Pancreas (tissue), 10 donors: Measurements from ENCODE around the gene PARD3. TPM values are rescaled to one million over a fixed set of nuclear protein-coding genes. Genes with fewer than 3 reads are reported as not detected.

Source experiments
- ATAC-seq, 4 donors: fragments of 200-7000 bp; cut with Tn5 transposase; one replicate each; pipeline versions ENCODE4 v1.8.0 to v1.9.1; 2020; ENCODE audit warnings: mild to moderate bottlenecking in 4 of 4, moderate library complexity in 4 of 4
- DNase-seq, 6 donors: peaks; one replicate each; pipeline ENCODE4 v3.0.0-alpha.2; 2020
- FAIRE-seq: peaks from 2 replicates; lab custom pipeline; 2012; peaks lifted over from hg19 to GRCh38; lab: Jason Lieb, UNC
- H3K27ac ChIP-seq, 4 donors: fragments of 200-600 bp; sonication (generic); 1 replicate in 3 of 4; 2 replicates in 1 of 4; pipeline versions ENCODE4 v1.5.0 to v1.8.0; 2020
- H3K27me3 ChIP-seq, 4 donors: fragments of 200-600 bp; one replicate each; pipeline ENCODE4 v1.8.0; 2021
- H3K36me3 ChIP-seq, 3 donors: fragments of 200-600 bp; sonication (generic) in 1 of 3; one replicate each; pipeline versions ENCODE4 v1.5.0 to v1.8.0; 2020 to 2021
- H3K4me1 ChIP-seq, 3 donors: fragments of 200-600 bp; one replicate each; pipeline ENCODE4 v1.8.0; 2021
- H3K4me3 ChIP-seq, 4 donors: fragments of 200-600 bp; sonication (generic) in 2 of 4; one replicate each; pipeline versions ENCODE4 v1.5.0 to v1.8.0; 2020 to 2021
- H3K9me3 ChIP-seq, 4 donors: fragments of 200-600 bp; one replicate each; pipeline ENCODE4 v1.8.0; 2021
- CTCF ChIP-seq, 4 donors: fragments of 200-600 bp; sonication (generic) in 3 of 4; IDR thresholded peaks; one replicate each; pipeline versions ENCODE4 v1.5.0 to v1.8.0; 2021; ENCODE audit warnings: antibody characterized with exemption in 4 of 4
- WGBS, 2 donors: extraction: QIAGEN DNeasy Blood & Tissue Kit; methylation state at CpG; one replicate each; pipeline ENCODE4 v1.1.7; 2013; 5-methylcytosine and 5-hydroxymethylcytosine counted together
- intact Hi-C, 3 donors: fragments of 100-400 bp; cut with DNase I; formaldehyde crosslinking; loops; one replicate each; pipeline versions ENCODE4 v1.11.1 to v1.14.2; 2022
- polyA plus RNA-seq, 2 donors: library from polyadenylated mRNA; stranded (reverse); fragments of 200-250 nt; gene quantifications; one replicate each; pipeline ENCODE4 v1.2.3, GENCODE V29; 2013
- total RNA-seq, 6 donors: library from RNA; stranded (reverse); fragmentation: NEBNext Ultra II Directional in 4 of 6; extraction: Animal tissue kit (Norgen Biotek cat#: 25700) in 4 of 6; gene quantifications; one replicate each; pipeline versions ENCODE4 v1.2.1 to v1.2.4, GENCODE V29; 2021 to 2023
- donor health status: healthy with polysubstance abuse.
- donor health status: DM: no; HTN: no; CAD: no; lungs with moderate emphysema.
- donor health status: DM: no; HTN: no; CAD: no.
- donor health status: control.
- donor health status: control.
- donor health status: Bipolar disorder and iron deficiency.
- donor health status: DM: yes; HTN: yes; CAD: no.
- donor health status: DM: no; HTN: no; CAD: no.
- donor health status: DM: no; HTN: no; CAD: no.
- donor health status: DM: yes; HTN: yes; CAD: no.

Gene PARD3
- total and polyA plus RNA-seq, 8 donors: 12.8 to 32.3 (median 23.4) TPM

DNA sequence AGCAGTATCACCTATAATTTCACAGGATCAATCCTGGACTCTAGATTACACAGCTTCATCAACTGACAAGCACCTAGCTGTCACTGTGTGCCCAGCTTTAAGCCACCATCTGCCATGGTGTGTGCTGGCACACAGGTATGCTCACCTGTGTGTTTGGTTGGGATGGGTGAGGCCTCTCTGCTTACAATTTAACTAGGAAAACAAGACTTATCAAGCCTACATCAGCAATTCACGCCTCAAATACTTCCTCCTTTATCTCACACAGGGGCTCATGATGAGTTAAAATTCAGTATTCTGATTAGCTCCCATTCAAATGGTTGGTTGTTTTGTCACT, 608.2 kb downstream of the PARD3 start:
- H3K4me1 ChIP-seq: no peaks in the 10 kb centered on the region
- H3K27me3 ChIP-seq: no peaks in the 10 kb centered on the region
- no peak overlapping the region for H3K27ac ChIP-seq
- ATAC-seq (peak in 3 of 4 donors; percentile 41 to 66 (median 47)), FAIRE-seq (no peak), DNase-seq (no peak)
- no peak overlapping the region for H3K4me3 ChIP-seq
- WGBS, 2 donors: 46 to 47% methylated on average over 1 of the region's 1 CpG
- no peaks in the 10 kb centered on the region for H3K9me3 ChIP-seq
- TF ChIP-seq CTCF (IDR thresholded peaks at IDR 0.05): no peak
- intact Hi-C loops: no loop called here
- H3K36me3 ChIP-seq: no peaks in the 10 kb centered on the region

- intact Hi-C loops: no loop called here
- FAIRE-seq (no peak), DNase-seq (no peak), ATAC-seq (peak in 1 of 4 donors; percentile 20)
- Histone ChIP-seq H3K36me3 (no peaks in the 10 kb centered on the region), H3K4me1 (no peaks in the 10 kb centered on the region), H3K27ac (no peak overlapping the region), H3K27me3 (no peaks in the 10 kb centered on the region), H3K4me3 (no peak overlapping the region), H3K9me3 (no peaks in the 10 kb centered on the region)
- WGBS, 2 donors: 95 to 96% methylated on average over 9 of the region's 9 CpGs
- TF ChIP-seq CTCF (IDR thresholded peaks at IDR 0.05): no peak
Observed at GRCh38 chr10:34206078-34206934, 608.8 kb downstream of the PARD3 start.

- intact Hi-C loops: no loop called here
- Histone ChIP-seq H3K36me3 (no peaks in the 10 kb centered on the region), H3K27ac (no peak overlapping the region), H3K4me1 (no peaks in the 10 kb centered on the region), H3K4me3 (no peak overlapping the region), H3K27me3 (no peaks in the 10 kb centered on the region), H3K9me3 (no peaks in the 10 kb centered on the region)
- 91 to 93% methylated on average over 5 of the region's 5 CpGs for WGBS, 2 donors
- TF ChIP-seq CTCF (IDR thresholded peaks at IDR 0.05): no peak
- no peak for DNase-seq
- peak in 1 of 4 donors; percentile 41 for ATAC-seq
- FAIRE-seq: no peak
Observed at GRCh38 chr10:34205452-34205851, 609.6 kb downstream of the PARD3 start.

DNA sequence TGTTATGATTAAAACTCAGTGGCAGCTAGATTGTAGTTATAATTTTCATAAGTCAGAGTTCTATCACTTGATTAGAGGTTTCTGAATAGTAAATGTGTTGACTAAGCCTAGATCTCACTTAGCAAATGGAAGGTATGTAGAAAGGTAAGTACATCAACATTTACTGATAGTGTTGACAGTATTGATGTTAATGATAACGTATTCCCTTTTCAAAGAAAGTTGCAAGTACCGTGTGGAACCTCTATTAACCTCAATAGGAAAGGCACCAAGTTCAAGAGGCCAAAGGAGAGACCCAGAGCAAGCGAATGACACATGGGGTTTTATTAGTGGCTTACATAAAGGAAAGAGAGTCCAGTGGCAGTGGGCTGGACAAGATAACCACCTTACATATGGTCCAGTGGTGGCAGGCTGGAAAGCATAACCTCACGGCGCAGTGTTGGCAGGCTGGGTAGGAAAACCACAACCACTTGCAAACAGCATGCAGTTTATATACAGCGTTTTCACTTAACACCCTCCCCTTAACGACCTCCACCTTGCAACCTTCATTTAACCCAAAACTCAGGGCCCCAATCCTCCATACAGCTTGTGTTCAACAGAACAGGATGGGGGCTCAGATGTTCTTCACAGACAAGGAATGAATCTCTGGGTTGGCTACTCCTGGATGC, 611.0 kb downstream of the PARD3 start:
- Histone ChIP-seq H3K27ac (no peak overlapping the region), H3K4me1 (no peaks in the 10 kb centered on the region), H3K9me3 (no peaks in the 10 kb centered on the region), H3K36me3 (no peaks in the 10 kb centered on the region), H3K27me3 (no peaks in the 10 kb centered on the region), H3K4me3 (no peak overlapping the region)
- no peak for TF ChIP-seq CTCF (IDR thresholded peaks at IDR 0.05)
- no peak for ATAC-seq
- intact Hi-C loops: no loop called here
- no peak for FAIRE-seq
- WGBS, 2 donors: 93% methylated on average over 7 of the region's 7 CpGs
- DNase-seq: no peak
